OCI-LY3 (cell line): ENCODE data around the gene MRPL16.

Experiments used
- H2AFZ ChIP-seq: fragments of 200-600, 300-600 bp; shearing (Covaris generic); 2 replicates; pipeline ENCODE4 v1.6.0; 2014; ENCODE audit warnings: antibody characterized with exemption, low read depth, low read length
- H3K27ac ChIP-seq: fragments of 200-600, 300-600 bp; sonication (generic); 2 replicates; pipeline ENCODE4 v1.5.1; 2014; ENCODE audit warnings: mild to moderate bottlenecking, low read length, moderate library complexity, mixed read lengths
- H3K27me3 ChIP-seq: fragments of 200-600, 300-600 bp; sonication (generic); 2 replicates; pipeline ENCODE4 v1.6.1; 2014; ENCODE audit warnings: low read depth, low read length, mixed read lengths
- H3K36me3 ChIP-seq: fragments of 200-600, 300-600 bp; sonication (generic); replicated peaks from 2 replicates; pipeline ENCODE3; 2014; ENCODE audit warnings: low read depth, low read length, mixed read lengths
- H3K4me1 ChIP-seq: fragments of 300-600, 200-600 bp; sonication (generic); 2 replicates; pipeline ENCODE4 v1.6.1; 2014; ENCODE audit warnings: low read length, mixed read lengths
- H3K4me2 ChIP-seq: fragments of 200-600, 300-600 bp; sonication (generic); 2 replicates; pipeline ENCODE4 v1.6.1; 2014; ENCODE audit warnings: low read length, mixed read lengths
- H3K4me3 ChIP-seq: fragments of 300-600, 200-600 bp; sonication (generic); 2 replicates; pipeline ENCODE4 v1.5.1; 2014; ENCODE audit warnings: antibody characterized with exemption, mild to moderate bottlenecking, low read length, moderate library complexity
- H3K79me2 ChIP-seq: fragments of 300-600, 200-600 bp; shearing (Covaris generic); 2 replicates; pipeline ENCODE4 v1.6.1; 2014; ENCODE audit warnings: mild to moderate bottlenecking, low read length, mixed read lengths
- H3K9ac ChIP-seq: fragments of 300-600, 200-600 bp; shearing (Covaris generic); 2 replicates; pipeline ENCODE4 v1.6.0; 2014; ENCODE audit warnings: mild to moderate bottlenecking, low read length, moderate library complexity
- H3K9me3 ChIP-seq: fragments of 200-600, 300-600 bp; shearing (Covaris generic); 2 replicates; pipeline ENCODE4 v1.6.1; 2014; ENCODE audit warnings: low read length, mixed read lengths; ENCODE audit not compliant: insufficient read depth
- H4K20me1 ChIP-seq: fragments of 200-600, 300-600 bp; sonication (generic); 2 replicates; pipeline ENCODE4 v1.6.1; 2016; ENCODE audit warnings: low read length, mixed read lengths; ENCODE audit not compliant: insufficient read depth
- EZH2phosphoT487 ChIP-seq: fragments of 200-600 bp; shearing (Covaris generic); IDR thresholded peaks from 2 replicates; pipeline ENCODE4 v1.6.1; 2018; ENCODE audit warnings: antibody characterized with exemption, mixed run types, low read depth
- TF ChIP-seq, protein P1 (sequence below): fragments of 200-600, 300-600 bp; sonication (generic); IDR thresholded peaks from 2 replicates; pipeline ENCODE4 v1.5.1; 2014; ENCODE audit warnings: antibody characterized with exemption, low read length, low read depth

MRPL16 gene

GRCh38 chr11:59815754-59816153, 5.2 kb upstream of the MRPL16 start:
- Histone ChIP-seq H3K4me2 (no peak overlapping the region), H4K20me1 (no peaks in the 10 kb centered on the region), H3K79me2 (no peaks in the 10 kb centered on the region), H3K4me3 (no peak overlapping the region), H3K27ac (no peak overlapping the region), H3K9me3 (no peaks in the 10 kb centered on the region), H3K4me1 (peaks cover 4% of the 10 kb centered on the region), H3K27me3 (no peaks in the 10 kb centered on the region), H2AFZ (no peak overlapping the region), H3K9ac (no peak overlapping the region), H3K36me3 (no peaks in the 10 kb centered on the region)
- TF ChIP-seq, protein P1, sequence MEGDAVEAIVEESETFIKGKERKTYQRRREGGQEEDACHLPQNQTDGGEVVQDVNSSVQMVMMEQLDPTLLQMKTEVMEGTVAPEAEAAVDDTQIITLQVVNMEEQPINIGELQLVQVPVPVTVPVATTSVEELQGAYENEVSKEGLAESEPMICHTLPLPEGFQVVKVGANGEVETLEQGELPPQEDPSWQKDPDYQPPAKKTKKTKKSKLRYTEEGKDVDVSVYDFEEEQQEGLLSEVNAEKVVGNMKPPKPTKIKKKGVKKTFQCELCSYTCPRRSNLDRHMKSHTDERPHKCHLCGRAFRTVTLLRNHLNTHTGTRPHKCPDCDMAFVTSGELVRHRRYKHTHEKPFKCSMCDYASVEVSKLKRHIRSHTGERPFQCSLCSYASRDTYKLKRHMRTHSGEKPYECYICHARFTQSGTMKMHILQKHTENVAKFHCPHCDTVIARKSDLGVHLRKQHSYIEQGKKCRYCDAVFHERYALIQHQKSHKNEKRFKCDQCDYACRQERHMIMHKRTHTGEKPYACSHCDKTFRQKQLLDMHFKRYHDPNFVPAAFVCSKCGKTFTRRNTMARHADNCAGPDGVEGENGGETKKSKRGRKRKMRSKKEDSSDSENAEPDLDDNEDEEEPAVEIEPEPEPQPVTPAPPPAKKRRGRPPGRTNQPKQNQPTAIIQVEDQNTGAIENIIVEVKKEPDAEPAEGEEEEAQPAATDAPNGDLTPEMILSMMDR: no peak
- no peak for TF ChIP-seq EZH2phosphoT487

DNA sequence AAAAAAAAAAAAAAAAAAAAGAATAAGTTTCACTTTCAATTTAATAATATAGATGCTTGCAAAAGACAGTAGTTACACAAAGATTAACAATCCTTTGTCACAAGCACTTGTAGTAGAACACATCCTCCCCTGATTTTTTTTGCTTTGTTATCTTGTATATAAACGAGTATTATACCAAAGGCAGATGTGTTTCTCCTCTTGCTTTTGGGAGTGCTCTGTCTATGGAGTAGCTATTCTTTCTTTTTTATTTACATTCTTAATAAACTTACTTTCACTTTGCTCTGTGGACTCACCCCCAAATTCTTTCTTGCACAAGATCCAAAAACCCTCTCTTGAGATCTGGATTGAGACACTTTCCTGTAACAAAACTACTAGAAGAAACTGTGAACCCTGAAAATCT, 3.4 kb upstream of the MRPL16 start:
- H3K36me3 ChIP-seq: no peaks in the 10 kb centered on the region
- H3K4me1 ChIP-seq: peaks cover 9% of the 10 kb centered on the region
- H4K20me1 ChIP-seq: no peaks in the 10 kb centered on the region
- H3K27ac ChIP-seq: no peak overlapping the region
- H3K27me3 ChIP-seq: no peaks in the 10 kb centered on the region
- H3K9me3 ChIP-seq: no peaks in the 10 kb centered on the region
- TF ChIP-seq EZH2phosphoT487: no peak
- TF ChIP-seq, protein P1: no peak
- H3K79me2 ChIP-seq: peaks cover 14% of the 10 kb centered on the region
- H2AFZ ChIP-seq: peak overlapping the region; percentile 55; the same call in 1 of the 2 replicates
- peak overlapping the region; percentile 3; the same call in 1 of the 2 replicates for H3K4me2 ChIP-seq
- H3K9ac ChIP-seq: no peak overlapping the region
- H3K4me3 ChIP-seq: no peak overlapping the region

GRCh38 chr11:59813364-59813763, 2.8 kb upstream of the MRPL16 start:
- Histone ChIP-seq H3K9me3 (no peaks in the 10 kb centered on the region), H3K9ac (no peak overlapping the region), H2AFZ (no peak overlapping the region), H3K36me3 (no peaks in the 10 kb centered on the region), H3K27ac (no peak overlapping the region), H3K27me3 (no peaks in the 10 kb centered on the region), H4K20me1 (no peaks in the 10 kb centered on the region), H3K4me2 (no peak overlapping the region), H3K79me2 (peaks cover 14% of the 10 kb centered on the region), H3K4me3 (no peak overlapping the region), H3K4me1 (peaks cover 9% of the 10 kb centered on the region)
- TF ChIP-seq EZH2phosphoT487: no peak
- TF ChIP-seq, protein P1: no peak

DNA sequence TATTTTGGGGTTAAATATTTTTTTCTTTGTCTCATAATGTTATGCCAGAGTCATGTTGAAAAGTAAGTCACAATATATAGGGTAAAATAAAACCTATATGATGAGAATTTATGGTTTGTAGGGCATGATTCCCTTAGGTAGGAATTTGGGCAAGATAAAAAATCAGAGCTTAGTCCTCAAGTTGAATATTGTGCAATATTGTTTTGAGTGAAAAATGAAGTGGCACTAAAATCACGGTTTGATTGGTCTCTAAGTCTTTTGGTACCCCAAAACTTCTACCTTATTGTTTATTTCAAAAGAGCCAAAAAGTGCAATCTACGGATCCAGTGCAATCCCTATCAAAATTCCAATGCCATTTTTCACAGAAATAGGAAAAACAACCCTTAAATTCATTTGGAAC, 1.6 kb upstream of the MRPL16 start:
- H3K4me1 ChIP-seq: peaks cover 9% of the 10 kb centered on the region
- H2AFZ ChIP-seq: no peak overlapping the region
- no peaks in the 10 kb centered on the region for H3K9me3 ChIP-seq
- H3K27me3 ChIP-seq: no peaks in the 10 kb centered on the region
- H3K79me2 ChIP-seq: peaks cover 14% of the 10 kb centered on the region
- H4K20me1 ChIP-seq: no peaks in the 10 kb centered on the region
- no peak overlapping the region for H3K9ac ChIP-seq
- TF ChIP-seq EZH2phosphoT487: no peak
- TF ChIP-seq, protein P1: no peak
- no peaks in the 10 kb centered on the region for H3K36me3 ChIP-seq
- H3K4me3 ChIP-seq: no peak overlapping the region
- H3K4me2 ChIP-seq: no peak overlapping the region
- no peak overlapping the region for H3K27ac ChIP-seq
